Fibroblast of peridontal ligament (primary cell): ENCODE data around the gene IDI1.
"Not testable (repeated sequence)": the region's sequence is repeated elsewhere in the genome, so short reads cannot be mapped to it uniquely, and the experiment has no call there.

ENCODE experiments used
- DNase-seq: peaks from one replicate; pipeline ENCODE4 v3.0.0-alpha.2; 2010; ENCODE audit errors: extremely low read depth

Gene IDI1

GRCh38 chr10:1048732-1049424 is at the start of gene IDI1:
Gene IDI1, minus strand, starts transcription at chr10:1049119. Its CDS starts 116 bp downstream, at chr10:1049003.
- peak; percentile 99 for DNase-seq

- no peak for DNase-seq
Observed at GRCh38 chr10:1097436-1097835, 48.5 kb upstream of the IDI1 start.

- DNase-seq = no peak
Observed at GRCh38 chr10:1096287-1096889, 47.5 kb upstream of the IDI1 start.

GRCh38 chr10:1095498-1095897 is 46.6 kb upstream of the IDI1 start:
- DNase-seq = no peak

GRCh38 chr10:1094112-1095057 is 45.5 kb upstream of the IDI1 start:
- no peak for DNase-seq

GRCh38 chr10:1093696-1094095 is 44.8 kb upstream of the IDI1 start:
- DNase-seq = no peak

- no peak for DNase-seq
Observed at GRCh38 chr10:1090696-1091095, 41.8 kb upstream of the IDI1 start.

- no peak for DNase-seq
Observed at GRCh38 chr10:1089017-1089689, 40.2 kb upstream of the IDI1 start.

- no peak for DNase-seq
Observed at GRCh38 chr10:1086787-1087186, 37.9 kb upstream of the IDI1 start.

- DNase-seq = no peak
Observed at GRCh38 chr10:1085258-1085657, 36.3 kb upstream of the IDI1 start.

- no peak for DNase-seq
Observed at GRCh38 chr10:1084011-1084950, 35.4 kb upstream of the IDI1 start.

- DNase-seq = no peak
Observed at GRCh38 chr10:1083581-1083980, 34.7 kb upstream of the IDI1 start.

- no peak for DNase-seq
Observed at GRCh38 chr10:1078668-1079067, 29.7 kb upstream of the IDI1 start.

GRCh38 chr10:1074748-1075308 is 25.9 kb upstream of the IDI1 start:
- DNase-seq = peak; percentile 9

- DNase-seq = no peak
Observed at GRCh38 chr10:1074052-1074747, 25.3 kb upstream of the IDI1 start.

GRCh38 chr10:1070919-1071318 is 22.0 kb upstream of the IDI1 start:
- peak; percentile 13 for DNase-seq

GRCh38 chr10:1068380-1069361 is 19.8 kb upstream of the IDI1 start:
- no peak for DNase-seq

- DNase-seq = not testable (repeated sequence)
Observed at GRCh38 chr10:1066734-1067133, 17.8 kb upstream of the IDI1 start.

GRCh38 chr10:1064964-1065247 is 16.0 kb upstream of the IDI1 start:
- no peak for DNase-seq
